Upper lobe of left lung (tissue), 4 donors: Measurements from ENCODE around the gene THBS2.

Experiments used
- CTCF ChIP-seq, 6 experiments: fragments of 450-650 bp in 4 of 6; fragments of 200-600 bp in 2 of 6; sonication (generic) in 2 of 6; IDR thresholded peaks; one replicate each; pipeline ENCODE4 v1.5.1; 2016 to 2019; ENCODE audit warnings: antibody characterized with exemption in 6 of 6
- EP300 ChIP-seq, 4 donors: sonication (generic); formaldehyde crosslinking; IDR thresholded peaks; one replicate each; pipeline ENCODE4 v1.5.1; 2017; ENCODE audit warnings: antibody characterized with exemption in 4 of 4, control low read depth in 2 of 4

DNA sequence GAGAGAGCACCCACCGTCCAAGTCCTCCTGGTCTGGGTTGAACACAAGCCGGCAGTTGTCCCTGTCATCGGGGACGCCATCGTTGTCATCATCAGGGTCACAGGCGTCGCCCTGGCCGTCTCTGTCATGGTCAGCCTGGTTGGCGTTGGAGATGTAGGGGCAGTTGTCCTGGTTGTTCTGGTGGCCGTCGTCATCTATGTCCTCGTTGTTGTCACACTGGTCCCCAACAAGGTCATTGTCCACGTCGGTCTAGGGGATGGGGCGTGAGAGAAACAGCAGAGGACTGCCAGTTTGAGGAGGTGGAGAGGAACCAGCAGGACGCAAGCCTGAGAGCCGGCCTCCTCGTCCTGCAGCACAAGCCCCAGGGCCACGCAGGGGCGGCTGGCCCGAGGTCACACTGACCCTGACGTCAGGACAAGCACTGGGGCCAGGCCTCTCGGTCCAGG, 28.5 kb downstream of the THBS2 start:
- TF ChIP-seq CTCF (IDR thresholded peaks at IDR 0.05), result no peak
- TF ChIP-seq EP300 (IDR thresholded peaks at IDR 0.05), result no peak
